ENCODE measurements around the gene MIDN. TPM values are rescaled to one million over a fixed set of nuclear protein-coding genes. Genes with fewer than 3 reads are reported as not detected.
A peak's percentile ranks its signal among the peaks of the same experiment; 100 is the strongest.

Gene MIDN
- total RNA-seq, 2 donors from 2014 or later = 80.1 to 124 TPM

DNA sequence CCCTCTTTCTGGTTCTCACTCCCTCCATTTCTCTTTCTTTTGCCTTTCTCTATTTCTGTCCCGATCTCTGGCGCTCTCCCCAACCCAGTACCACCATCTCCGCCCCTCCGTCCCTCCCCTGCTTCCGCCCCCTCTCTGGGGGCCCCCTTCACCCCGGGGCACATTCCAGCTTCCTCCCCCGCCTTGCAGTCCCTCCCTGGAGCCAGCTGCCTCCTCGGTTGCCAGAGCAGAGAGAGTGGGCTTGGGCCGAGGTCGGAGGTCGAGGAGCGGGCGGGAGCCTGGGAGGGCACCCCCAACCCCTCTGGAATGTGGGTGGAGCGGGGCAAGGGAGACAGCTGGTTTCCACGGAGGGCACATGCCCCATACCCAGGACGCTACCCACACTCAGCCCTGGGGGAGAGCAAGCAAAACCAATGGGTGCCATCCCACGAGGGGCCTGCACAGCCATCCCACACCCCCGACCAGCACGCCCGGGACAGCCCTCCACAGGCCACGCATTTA lies 14.3 kb downstream of the MIDN start:
- Histone ChIP-seq H3K9me3 (no peaks in the 10 kb centered on the region), H3K27ac (peak overlapping the region; percentile 95 to 98), H3K4me1 (ENCODE audit: control insufficient read depth in 1 of 2, low read depth in 2 of 2) (peaks cover 61 to 81% of the 10 kb centered on the region in 2 donors), H3K27me3 (replicated peaks; ENCODE audit: insufficient read depth) (no peaks in the 10 kb centered on the region), H3K4me3 (peak overlapping the region; percentile 82), H3K36me3 (peaks cover 3% of the 10 kb centered on the region)
- TF ChIP-seq, protein P1, sequence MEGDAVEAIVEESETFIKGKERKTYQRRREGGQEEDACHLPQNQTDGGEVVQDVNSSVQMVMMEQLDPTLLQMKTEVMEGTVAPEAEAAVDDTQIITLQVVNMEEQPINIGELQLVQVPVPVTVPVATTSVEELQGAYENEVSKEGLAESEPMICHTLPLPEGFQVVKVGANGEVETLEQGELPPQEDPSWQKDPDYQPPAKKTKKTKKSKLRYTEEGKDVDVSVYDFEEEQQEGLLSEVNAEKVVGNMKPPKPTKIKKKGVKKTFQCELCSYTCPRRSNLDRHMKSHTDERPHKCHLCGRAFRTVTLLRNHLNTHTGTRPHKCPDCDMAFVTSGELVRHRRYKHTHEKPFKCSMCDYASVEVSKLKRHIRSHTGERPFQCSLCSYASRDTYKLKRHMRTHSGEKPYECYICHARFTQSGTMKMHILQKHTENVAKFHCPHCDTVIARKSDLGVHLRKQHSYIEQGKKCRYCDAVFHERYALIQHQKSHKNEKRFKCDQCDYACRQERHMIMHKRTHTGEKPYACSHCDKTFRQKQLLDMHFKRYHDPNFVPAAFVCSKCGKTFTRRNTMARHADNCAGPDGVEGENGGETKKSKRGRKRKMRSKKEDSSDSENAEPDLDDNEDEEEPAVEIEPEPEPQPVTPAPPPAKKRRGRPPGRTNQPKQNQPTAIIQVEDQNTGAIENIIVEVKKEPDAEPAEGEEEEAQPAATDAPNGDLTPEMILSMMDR (IDR thresholded peaks at IDR 0.05) = no peak
- DNase-seq (ENCODE audit: low spot score) (no peak), ATAC-seq (ENCODE audit: insufficient number of reproducible peaks, low FRiP score, low read depth) (no peak)

GRCh38 chr19:1263188-1263587 lies 14.8 kb downstream of the MIDN start:
- no peaks in the 10 kb centered on the region for H3K9me3 ChIP-seq
- H3K4me1 ChIP-seq (ENCODE audit: control insufficient read depth in 1 of 2, low read depth in 2 of 2) = peaks cover 60 to 81% of the 10 kb centered on the region in 2 donors
- DNase-seq (ENCODE audit: low spot score) = no peak
- ATAC-seq (ENCODE audit: insufficient number of reproducible peaks, low FRiP score, low read depth) = no peak
- TF ChIP-seq, protein P1 (IDR thresholded peaks at IDR 0.05) = no peak
- no peak overlapping the region for H3K4me3 ChIP-seq
- H3K36me3 ChIP-seq = no peaks in the 10 kb centered on the region
- H3K27me3 ChIP-seq (replicated peaks; ENCODE audit: insufficient read depth) = no peaks in the 10 kb centered on the region
- peak overlapping the region; percentile 95 to 98 for H3K27ac ChIP-seq

- H3K27ac ChIP-seq = peak overlapping the region; percentile 87 to 95
- H3K36me3 ChIP-seq = no peaks in the 10 kb centered on the region
- H3K4me3 ChIP-seq = peak overlapping the region; percentile 70
- no peak for ATAC-seq (ENCODE audit: insufficient number of reproducible peaks, low FRiP score, low read depth)
- TF ChIP-seq, protein P1 (IDR thresholded peaks at IDR 0.05) = no peak
- H3K27me3 ChIP-seq (replicated peaks; ENCODE audit: insufficient read depth) = no peaks in the 10 kb centered on the region
- DNase-seq (ENCODE audit: low spot score) = no peak
- H3K9me3 ChIP-seq = no peaks in the 10 kb centered on the region
- H3K4me1 ChIP-seq (ENCODE audit: control insufficient read depth in 1 of 2, low read depth in 2 of 2) = peaks cover 49 to 73% of the 10 kb centered on the region in 2 donors
Observed at GRCh38 chr19:1264801-1265614, 16.6 kb downstream of the MIDN start.

GRCh38 chr19:1265615-1266128 lies 17.3 kb downstream of the MIDN start:
- ATAC-seq (ENCODE audit: insufficient number of reproducible peaks, low FRiP score, low read depth) (no peak), DNase-seq (ENCODE audit: low spot score) (peak; percentile 87)
- H3K9me3 ChIP-seq = no peaks in the 10 kb centered on the region
- H3K36me3 ChIP-seq = peaks cover 1% of the 10 kb centered on the region
- peak overlapping the region; percentile 70 for H3K4me3 ChIP-seq
- peak overlapping the region; percentile 87 to 95 for H3K27ac ChIP-seq
- H3K27me3 ChIP-seq (replicated peaks; ENCODE audit: insufficient read depth) = no peaks in the 10 kb centered on the region
- H3K4me1 ChIP-seq (ENCODE audit: control insufficient read depth in 1 of 2, low read depth in 2 of 2) = peaks cover 49 to 74% of the 10 kb centered on the region in 2 donors
- TF ChIP-seq, protein P1 (IDR thresholded peaks at IDR 0.05) = no peak

DNA sequence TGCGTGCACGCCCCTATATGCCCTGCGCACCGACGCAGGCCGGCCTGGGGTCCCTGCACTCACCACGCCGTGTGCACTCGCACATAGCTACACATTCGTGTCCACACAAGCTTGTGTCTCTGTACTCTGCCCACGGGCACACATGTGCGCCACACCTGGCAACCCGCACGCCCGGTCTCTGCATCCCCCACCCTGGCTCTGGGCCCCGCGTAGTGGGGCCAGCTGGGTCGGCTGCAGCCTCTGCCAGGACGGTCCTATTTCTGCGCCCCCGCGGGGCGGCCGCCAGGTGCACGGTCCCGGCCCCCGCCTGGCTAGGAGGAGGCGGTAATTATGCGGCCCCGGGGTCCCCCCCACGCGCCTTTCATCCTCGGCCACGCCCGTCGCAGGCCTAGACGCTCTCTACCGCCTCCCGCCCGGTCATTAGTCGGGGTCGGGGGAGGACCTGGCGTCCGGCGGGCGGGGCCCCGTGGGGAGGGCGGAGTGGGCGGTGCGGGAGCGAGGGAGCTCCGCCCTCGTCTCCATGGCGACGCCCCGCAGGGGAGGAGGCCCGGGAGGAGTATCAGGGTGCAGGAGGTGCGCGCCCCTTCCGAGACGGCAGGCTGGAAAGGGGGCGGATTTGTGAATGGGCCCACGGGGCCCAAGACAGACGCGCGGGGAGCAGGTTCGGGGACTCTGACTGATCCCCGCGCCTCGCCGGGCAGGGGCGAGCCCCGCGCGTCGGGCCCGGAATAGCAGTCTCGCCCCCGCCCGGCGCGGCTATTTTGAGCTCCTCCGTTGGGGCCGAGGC lies 17.9 kb downstream of the MIDN start:
- ATAC-seq (ENCODE audit: insufficient number of reproducible peaks, low FRiP score, low read depth) (peak; percentile 9), DNase-seq (ENCODE audit: low spot score) (no peak)
- Histone ChIP-seq H3K4me1 (ENCODE audit: control insufficient read depth in 1 of 2, low read depth in 2 of 2) (peaks cover 54 to 77% of the 10 kb centered on the region in 2 donors), H3K36me3 (peaks cover 5% of the 10 kb centered on the region), H3K4me3 (peak overlapping the region; percentile 70), H3K27ac (peak overlapping the region; percentile 87 to 95), H3K27me3 (replicated peaks; ENCODE audit: insufficient read depth) (no peaks in the 10 kb centered on the region), H3K9me3 (no peaks in the 10 kb centered on the region)
- TF ChIP-seq, protein P1 (IDR thresholded peaks at IDR 0.05) = no peak

Data from thoracic aorta (tissue), 2 donors.